CD4-positive, alpha-beta T cell treated with Interferon alpha-2 for 1 hour (primary cell): Measurements from ENCODE around the gene FBP1.

Experiments used
- DNase-seq, 2 donors: peaks; one replicate each; pipeline ENCODE4 v3.0.0-alpha.2; 2020 to 2022

The FBP1 gene

DNA sequence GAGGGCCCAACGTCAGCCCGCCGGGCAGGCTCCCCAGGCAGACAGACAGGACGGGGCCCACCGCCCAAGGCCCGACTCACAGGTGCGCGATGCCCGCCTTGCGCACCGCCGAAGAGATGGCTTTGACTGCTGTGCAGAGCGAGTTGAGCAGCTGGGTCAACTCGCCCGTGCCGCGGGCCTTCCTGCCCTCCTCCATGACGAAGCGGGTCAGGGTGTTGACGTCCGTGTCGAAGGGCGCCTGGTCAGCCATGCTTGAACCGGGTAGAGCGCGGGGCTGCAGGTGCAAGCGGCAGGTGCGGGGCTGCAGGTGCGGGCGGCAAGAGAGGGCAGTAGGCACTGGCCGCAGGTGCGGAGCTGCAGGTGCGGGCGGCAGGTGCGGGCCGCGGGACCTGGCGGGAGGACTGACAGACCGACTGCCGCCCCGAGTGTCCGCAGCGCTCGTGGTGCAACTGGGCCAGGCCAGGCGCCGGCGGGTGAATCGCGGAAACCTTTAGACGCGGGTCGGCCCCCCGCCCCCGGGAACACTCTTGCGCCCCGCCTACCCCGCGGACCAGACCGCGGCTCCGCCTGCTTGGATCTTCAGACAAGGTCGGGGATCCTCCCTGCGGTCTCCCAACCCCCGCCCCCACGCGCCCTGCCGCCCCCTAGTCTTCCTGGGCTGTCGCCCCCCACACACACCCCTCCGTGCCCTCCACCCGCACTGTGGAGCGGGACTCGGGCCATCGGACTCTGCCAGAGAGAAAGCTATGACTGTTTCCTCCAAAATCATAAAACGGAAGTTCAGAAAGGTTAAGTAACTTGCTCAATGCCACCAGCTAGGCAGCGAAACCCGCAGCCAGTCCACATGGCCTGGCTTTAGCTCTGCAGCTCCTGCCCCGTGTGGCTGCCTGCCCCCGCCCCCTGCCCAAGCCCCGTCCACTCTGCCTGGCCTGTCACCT lies at the start of gene FBP1:
Gene FBP1 (minus strand): TSS at position 458 of the 938 bp plus-strand sequence. CDS start 208 bp downstream, at position 250.
- DNase-seq: peak; percentile 36 to 59

DNA sequence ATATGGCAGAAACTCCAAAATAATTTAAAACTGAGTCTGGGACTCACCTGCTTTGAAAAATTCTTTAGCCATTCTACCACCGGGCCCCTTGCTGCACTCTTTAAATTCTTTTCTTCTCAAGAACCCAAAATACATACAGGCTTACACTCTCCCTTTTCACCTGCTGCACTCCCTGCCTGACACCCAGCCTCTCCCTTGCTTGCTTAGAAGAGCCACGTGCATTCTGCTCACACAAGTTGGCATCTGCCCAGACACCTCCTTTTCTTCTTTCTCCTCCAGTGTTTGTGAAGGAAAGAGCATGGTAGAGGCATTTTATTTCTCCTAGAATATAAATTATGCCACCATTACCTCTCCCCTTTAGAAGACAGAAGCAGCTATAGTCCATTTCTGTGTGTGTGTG lies 48.1 kb upstream of the FBP1 start:
- DNase-seq: no peak

DNA sequence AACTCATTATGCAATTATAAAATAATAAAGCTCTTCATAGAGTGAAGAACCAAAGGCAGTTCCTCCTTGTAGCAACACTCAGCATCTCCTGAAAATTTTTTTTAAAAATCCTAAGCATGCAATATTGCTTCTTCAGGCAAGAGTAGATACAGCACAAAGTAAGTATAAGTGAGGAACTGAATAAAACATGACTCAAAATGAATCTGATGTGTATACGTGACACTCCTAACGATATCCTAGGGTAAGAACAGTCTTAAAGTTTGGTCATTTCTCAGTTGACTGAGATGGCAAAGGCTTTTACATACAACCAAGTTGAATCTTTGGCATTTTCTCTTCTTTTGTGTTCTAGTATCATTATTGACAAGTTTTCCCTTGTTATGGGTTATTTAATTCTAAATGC lies 46.0 kb upstream of the FBP1 start:
- no peak for DNase-seq

DNA sequence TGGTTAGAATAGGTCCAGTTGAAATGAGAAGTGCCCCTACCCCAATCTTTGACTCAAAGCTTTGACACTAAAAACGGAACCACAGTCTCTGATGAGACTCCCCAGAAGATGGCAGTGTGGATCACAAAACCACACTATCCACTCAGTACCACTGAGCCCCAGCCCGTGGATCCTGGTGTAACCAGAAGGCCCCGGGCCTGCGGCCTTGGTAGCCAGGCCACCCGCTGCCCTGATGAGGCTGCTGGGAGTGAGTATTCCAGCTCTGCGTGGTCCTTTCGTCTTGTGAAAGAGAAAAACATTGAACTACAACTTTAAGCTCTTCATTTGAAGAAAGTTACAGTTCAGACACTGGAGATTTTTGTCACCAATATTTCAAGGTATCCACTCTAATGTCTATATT lies 42.2 kb upstream of the FBP1 start:
- peak; percentile 52 to 67 for DNase-seq

DNA sequence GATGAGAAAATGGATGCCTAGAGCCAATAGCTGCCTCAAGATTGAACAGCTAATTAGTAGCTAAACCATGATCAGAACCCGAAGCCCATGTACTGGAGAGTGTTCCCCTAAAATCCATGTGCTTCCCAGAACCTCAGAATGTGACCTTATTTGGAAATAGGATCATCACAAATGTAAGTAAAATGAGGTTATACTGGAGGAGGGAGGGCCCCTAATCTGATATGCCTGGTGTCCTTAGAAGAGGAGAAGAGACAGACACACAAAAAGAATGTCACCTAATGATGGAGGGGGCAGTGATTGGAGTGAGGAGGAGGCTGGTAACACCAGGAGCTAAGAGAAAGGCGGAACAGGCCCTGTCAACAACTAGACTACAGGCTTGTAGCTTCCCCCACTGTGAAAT lies 41.3 kb upstream of the FBP1 start:
- DNase-seq: no peak

DNA sequence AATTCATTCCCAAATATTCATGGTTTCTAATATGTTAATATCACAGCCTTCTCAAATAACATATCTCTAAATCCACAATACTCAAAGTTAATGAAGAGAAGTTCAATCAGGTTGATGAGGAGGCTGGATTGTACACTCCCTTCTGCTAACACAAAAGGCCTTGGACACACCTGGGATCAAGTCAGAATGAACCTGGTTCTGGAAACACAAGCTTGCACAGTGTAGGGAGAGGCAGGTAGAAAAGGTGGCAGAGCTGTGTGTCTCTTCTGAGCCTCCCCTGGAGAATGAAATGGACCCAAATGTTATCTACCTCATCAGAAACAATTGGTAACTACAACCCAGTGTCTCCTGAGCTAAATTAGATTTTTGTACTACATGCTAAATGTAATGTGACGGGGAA lies 40.7 kb upstream of the FBP1 start:
- DNase-seq: no peak

DNA sequence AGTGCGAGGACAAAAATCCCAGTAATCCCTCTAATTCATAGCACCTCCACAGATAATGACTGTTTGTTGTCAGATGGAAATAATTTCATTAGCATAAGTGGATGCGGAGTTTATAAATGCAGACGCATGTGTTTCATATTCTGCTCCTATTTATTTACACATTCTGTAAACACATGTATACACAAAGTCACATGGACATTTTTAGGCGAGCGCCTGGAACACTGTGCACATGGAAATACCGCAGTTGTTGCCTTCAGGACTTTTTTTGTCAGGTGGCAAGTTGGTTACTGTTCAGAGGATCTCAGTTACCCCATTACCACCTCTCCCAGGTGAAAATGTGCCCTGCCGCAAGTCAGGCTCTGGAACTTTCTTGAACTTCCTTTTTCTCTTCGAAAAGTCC lies 40.3 kb upstream of the FBP1 start:
- DNase-seq: no peak

DNA sequence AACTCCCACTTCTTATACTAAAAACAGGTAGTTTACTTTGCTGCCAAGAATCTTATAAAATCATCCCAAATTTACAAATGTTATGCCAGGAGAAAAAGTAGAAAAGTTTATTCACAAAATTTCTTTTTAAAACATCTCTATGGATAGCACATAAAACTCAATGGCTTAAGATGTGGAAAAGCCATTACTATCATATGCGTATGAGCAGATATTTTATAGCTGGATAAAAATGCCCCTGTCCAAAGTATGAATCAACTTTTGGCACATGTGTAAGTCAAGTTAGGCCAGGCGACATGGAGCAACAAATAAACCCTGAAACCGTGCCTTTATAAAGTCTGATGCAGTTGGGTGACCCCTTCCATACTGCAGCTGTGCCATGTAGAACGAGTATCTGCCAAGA lies 38.6 kb upstream of the FBP1 start:
- no peak for DNase-seq

DNA sequence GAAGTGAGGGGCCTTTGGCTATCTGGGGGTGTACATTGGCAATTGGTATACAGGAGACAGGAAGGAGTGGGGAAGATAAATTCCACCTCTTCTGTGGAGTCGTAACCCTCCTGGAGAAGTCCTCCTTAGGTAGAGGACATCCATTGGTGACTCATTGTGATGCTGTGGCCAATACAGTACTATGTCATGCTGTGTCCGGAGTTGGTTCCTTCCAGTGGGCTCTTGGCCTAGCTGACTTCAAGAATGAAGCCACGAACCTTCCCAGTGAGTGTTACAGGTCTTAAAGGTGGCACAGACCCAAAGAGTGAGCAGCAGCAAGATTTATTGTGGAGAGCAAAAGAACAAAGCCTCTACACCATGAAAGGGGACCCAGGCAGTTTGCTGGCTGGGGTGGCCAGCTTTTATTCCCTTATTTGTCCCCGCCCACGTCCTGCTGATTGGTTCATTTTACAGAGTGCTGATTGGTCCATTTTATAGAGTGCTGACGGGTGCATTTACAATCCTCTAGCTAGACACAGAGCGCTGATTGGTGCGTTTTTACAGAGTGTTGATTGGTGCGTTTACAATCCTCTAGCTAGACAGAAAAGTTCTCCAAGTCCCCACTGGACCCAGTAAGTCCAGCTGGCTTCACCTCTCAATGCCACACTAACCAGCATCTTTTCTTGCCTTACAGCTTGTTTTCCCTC lies 37.3 kb upstream of the FBP1 start:
- DNase-seq: no peak

DNA sequence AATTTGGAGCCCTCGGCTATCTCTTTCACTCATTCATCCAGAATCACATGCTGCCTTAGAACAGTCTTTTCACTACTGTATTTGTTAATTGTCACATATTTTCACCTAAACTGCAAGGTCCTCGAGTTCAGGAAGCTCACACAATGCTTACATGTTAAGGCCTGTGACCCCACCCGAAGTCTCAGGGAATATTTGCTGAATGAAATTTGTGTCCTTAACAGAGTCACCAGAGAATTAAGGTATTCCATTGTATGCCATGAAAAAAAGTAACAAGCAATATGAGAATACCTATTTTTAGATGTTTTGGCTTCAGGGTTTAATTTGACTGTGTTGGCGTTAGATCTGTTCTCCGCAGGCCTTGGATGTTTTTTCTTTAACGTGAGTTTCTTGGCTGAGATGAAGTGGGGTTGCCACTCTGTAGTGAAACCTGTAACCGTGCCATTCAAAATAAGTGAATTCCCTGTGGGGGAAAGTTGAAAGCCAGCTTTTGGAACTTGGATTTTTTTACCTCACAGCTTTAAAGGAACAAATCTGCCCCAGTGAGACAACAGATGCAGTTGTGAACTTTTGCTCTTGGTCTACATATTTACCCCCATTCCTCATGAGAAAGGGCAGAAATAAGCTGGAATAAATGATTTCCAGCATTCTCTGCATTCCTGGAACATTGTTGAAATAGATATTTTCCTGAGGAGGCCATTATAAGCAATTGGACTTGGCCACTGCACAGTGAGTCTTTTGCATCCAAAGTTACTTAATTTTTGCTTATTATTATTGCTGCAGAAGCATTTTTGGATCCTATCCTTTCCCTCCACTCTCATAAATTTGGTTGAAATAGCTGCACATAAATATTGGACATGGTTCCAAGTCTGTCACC lies 35.9 kb upstream of the FBP1 start:
- no peak for DNase-seq

DNA sequence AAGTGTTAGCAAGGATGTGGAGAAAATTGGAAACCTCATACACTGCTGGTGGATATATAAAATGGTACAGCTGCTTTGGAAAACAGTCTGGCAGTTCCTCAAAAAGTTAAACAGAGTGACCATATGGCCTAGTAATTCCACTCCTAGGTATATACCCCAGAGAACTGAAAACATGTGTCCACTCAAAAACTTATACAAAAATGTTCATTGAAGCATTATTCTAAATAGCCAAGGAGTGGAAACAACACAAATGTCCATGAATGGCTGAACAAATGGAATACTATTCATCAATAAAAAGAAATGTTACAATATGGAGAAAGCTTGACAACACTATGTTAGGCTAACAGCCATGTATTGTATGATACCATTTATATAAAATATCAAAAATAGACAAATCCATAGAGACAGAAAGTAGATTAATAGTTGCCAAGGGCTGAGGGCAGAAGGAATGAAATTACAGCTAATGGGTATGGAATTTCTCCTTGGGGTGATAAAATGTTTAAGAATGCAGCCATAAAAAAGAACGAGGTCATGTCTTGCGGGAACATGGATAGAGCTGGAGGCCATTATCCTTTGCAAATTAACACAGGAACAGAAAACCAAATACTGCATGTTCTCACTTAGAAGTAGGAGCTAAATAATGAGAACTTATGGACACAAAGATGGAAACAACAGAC lies 33.6 kb upstream of the FBP1 start:
- no peak for DNase-seq

DNA sequence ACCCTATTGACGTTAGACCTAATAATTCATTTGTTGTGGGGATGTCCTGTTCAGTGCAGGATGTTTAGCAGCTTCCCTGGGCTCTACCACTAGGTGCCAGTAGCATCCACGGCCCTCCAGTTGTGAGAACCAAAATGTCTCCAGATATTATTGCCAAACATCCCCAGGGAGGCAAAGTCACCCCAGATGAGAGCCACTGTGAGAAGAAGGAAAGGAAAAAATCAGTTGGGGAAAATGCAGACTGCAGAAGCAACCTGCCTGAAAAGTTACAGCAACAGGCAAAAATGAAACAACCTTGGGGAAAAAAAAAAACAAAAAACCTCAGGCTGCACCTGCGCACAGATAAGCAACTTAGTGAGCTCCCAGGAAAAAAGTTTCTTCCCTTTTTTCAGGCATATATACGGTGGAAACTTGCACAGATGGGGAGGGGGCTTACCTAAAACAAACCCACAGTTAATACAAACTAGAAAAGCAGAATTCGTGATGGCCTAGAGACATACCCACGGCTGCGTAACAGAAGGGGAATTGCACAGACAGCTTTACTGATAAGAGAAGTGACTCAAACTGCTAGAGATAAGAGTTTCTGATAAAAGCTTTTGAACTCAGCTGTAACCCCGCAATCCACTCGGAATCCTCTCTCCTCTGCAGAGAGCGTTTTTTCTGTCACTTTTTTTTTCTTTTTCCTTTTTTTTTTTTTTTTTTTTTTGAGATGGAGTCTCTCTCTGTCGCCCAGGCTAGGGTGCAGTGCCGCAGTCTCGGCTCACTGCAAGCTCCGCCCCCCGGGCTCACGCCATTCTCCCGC lies 29.8 kb upstream of the FBP1 start:
- peak; percentile 55 to 63 for DNase-seq

DNA sequence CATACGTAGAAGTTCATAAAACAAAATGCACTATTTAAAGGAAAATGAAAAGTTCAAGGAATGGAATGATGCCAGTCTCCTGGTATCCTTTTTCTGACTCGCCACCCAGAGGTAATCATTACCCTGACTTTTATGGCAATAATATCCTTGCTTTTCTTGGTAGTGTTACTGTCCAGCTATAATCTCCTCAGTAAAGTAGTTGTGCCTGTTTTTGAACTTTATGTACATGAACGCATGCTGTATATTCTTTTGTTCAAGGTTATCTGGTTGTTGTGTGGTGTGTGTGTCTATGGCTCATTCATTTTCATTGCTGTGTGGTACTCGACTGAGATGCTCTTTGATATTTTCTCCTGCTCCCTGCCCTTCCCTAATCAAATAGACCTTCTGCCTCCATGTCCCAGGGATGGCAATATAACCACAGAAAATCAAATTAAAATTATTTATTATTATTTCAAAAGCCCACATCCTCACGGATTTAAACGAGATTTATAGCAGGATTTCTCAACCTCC lies 29.2 kb upstream of the FBP1 start:
- DNase-seq: no peak

DNA sequence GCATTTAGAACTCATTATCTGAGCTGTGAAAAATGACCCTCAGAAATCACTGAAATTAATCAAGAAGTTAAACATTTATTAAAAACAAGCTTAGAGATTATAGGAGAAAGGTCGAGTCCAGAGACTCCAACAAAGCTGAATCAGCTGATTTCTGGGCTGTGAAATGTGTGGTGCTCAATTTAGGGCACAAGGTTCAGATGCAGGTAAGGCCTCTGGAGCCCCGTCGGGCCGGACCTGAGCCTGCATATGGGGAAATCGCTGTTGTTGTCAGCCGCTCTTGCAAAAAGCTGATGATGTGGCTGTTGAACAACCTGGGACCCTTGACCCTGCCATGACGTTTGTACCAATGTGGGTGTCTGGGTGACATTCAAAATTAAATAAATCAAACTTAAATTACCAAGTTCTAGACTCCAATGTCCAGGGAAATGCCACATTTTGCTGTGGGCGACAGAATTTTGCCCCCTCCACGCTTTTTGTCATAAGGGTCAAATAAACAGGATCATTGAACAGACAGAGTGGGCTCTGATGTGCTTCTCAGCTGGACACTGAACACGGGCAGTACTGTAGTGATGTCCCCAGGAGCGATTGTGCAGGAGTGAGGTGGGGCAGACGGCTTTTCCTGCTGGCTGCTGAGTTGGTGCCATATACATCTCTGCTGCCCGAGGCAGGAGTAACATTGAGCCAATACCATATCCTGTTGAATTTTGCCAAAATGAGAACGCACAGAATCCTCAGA lies 27.2 kb upstream of the FBP1 start:
- DNase-seq: no peak

DNA sequence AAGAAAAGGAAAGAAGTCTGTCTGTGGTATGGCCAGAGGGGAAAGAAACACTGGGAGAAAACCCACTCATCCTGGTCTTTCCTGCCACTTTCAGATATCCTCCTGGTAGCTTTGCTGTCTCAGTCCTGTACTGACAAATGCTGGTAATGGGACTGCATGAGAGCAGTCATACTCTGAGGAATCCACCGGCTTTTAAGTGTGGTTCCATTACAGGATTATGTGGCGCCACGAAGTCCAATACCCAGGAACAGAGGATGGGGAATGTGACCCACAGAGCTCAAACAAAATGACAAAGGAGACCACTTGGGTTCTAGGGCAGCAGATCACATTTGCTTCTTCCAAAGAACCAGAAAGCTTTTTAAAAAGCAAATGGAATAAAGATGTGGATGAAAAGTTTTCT lies 26.3 kb upstream of the FBP1 start:
- no peak for DNase-seq

DNA sequence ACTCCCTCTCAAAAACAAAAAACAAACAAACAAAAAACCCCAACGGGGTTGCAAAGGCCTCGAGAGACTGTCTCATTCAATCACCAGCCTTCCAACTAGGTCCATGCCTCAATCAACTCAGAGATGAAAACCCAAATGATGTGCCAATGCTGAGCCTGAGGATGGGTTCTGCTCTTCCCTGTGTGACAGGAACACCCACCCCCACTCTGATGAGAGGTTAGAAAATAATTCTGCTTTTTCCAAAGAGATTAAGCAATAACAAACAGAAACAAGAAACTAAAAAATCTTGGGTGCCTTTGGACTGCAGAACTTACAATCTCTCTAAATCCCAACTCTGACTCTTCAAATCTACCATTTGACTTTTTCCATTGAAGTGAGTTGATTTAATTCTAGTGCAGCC lies 25.5 kb upstream of the FBP1 start:
- no peak for DNase-seq

DNA sequence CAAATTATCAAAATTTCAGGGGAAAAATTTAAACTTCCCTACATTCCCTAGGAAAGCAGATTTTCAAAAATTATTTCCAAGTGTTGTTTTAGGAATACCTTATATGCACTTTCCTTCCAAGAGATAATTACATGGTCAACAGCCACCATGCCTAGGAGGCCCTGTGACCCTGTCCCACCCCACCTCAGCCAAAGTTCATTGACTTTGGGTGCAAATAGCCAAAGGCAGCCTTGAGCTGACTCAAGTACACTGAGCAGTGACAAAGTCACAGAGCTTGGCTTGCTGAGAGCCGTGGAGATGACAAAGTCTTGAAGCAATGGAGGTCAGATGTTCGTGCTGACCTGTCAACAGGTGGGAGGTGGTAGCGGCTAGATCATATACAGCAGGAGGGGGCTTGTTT lies 24.3 kb upstream of the FBP1 start:
- no peak for DNase-seq

DNA sequence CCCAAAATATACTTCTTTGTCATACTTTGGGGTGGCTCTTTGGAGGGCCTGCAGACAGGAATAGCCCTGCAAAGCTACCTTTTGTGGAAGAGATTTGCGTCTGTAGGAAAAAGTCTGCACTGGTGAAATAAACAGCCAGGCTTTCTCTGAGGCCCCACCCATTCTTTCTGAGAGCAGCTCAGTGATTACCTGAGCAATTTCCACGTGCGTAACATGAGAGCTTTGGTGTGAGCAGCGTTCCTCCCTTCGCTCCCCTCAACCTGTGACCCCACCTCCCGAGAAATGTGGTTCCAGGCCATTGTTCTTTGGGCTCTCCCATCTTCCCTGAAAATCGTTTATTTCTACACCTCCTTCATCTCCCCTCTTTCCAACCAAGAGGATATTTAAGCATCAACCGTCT lies 23.8 kb upstream of the FBP1 start:
- DNase-seq: no peak

DNA sequence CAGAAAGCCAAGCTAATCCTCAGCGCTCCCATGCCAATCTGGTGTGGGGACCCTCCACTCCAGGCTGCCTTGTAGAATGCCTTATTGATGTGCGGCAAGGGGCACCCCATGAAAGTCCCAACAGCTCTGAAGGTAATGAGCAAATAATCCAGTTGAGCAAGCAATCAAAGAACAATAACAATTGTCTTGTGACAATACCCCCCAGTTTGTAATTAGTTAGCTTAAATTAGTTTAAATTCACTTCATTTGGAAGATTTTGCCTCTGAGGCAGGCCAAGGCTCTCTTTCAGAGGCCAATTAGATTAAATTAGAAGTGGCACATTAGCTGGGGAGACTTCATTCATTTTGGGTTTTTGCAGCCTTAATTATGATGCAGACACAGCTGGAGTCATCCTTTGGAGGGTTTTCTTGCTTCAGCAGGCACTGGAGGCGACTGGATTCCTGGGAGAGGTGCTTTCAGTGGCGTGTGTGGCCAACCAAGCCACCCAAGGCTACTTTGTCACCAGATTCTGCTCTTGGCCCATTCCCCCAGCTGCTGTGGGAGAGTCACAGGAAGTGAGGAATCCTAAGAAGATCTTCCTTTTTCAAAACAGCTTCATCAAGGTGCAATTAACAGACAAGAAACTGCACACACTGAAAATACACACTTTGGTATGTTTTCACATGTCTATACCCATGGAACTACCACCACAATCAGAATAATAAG lies 17.9 kb upstream of the FBP1 start:
- DNase-seq: no peak

DNA sequence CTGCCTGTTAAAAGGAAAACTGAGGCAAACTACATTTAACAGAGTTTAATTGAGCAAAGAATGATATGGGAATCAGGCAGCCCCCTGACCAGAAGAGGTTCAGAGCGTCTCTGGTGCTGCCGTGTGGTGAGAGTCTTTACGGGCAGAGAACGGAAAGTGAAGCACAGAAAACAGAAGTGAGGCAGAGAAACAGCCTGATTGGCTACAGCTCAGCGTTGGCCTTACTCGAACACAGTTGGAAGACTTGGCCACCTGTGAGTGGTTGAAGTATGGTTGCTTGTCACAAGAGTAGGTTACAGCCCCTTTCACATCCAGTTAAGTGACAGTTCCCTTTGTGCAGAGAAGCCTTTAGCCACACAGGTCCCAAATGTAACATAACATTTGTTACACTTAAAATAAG lies 16.9 kb upstream of the FBP1 start:
- peak; percentile 64 to 74 for DNase-seq
